Stimulated activated naive CD8-positive, alpha-beta T cell treated with anti-CD3 and anti-CD28 coated beads, Interleukin-15, Interleukin-2, amounts not matched to agents 100 U/mL and 50 U/mL, for 24 hours (primary cell): Measurements from ENCODE around the gene MUC12.
A peak's percentile ranks its signal among the peaks of the same experiment; 100 is the strongest.
"Not testable (repeated sequence)": the region's sequence is repeated elsewhere in the genome, so short reads cannot be mapped to it uniquely, and the experiment has no call there.

Source experiments
- ATAC-seq: fragments of 150-1000 bp; cut with Tn5 transposase; one replicate; pipeline ENCODE4 v1.10.0; 2021
- DNase-seq: peaks from one replicate; pipeline ENCODE4 v3.0.0; 2021

MUC12 gene

GRCh38 chr7:100969066-100969615 is at the start of gene MUC12:
Gene MUC12, plus strand, starts transcription at chr7:100969565. Its CDS starts 58 bp downstream, at chr7:100969623.
- ATAC-seq (no peak), DNase-seq (no peak)

- ATAC-seq, DNase-seq: not testable (repeated sequence)
These were observed 49.5 kb upstream of the MUC12 start for GRCh38 chr7:100919779-100920437.

GRCh38 chr7:100921039-100921438 is 48.3 kb upstream of the MUC12 start:
- ATAC-seq (no peak), DNase-seq (no peak)

- DNase-seq, ATAC-seq: not testable (repeated sequence)
These were observed 45.7 kb upstream of the MUC12 start for GRCh38 chr7:100923616-100924015.

- DNase-seq (no peak), ATAC-seq (no peak)
These were observed 39.6 kb upstream of the MUC12 start for GRCh38 chr7:100929808-100930174.

GRCh38 chr7:100933734-100934133 is 35.6 kb upstream of the MUC12 start:
- ATAC-seq = no peak

GRCh38 chr7:100935381-100935780 is 34.0 kb upstream of the MUC12 start:
- not testable (repeated sequence) for ATAC-seq, DNase-seq

More at GRCh38 chr7:100933734-100934133, 35.6 kb upstream of the MUC12 start:
- DNase-seq = no peak

- DNase-seq, ATAC-seq: not testable (repeated sequence)
These were observed 33.2 kb upstream of the MUC12 start for GRCh38 chr7:100936167-100936566.

- ATAC-seq = no peak
- no peak for DNase-seq
These were observed 27.2 kb upstream of the MUC12 start for GRCh38 chr7:100942045-100942774.

- DNase-seq = no peak
These were observed 25.7 kb upstream of the MUC12 start for GRCh38 chr7:100943693-100944092.

GRCh38 chr7:100944138-100944537 is 25.2 kb upstream of the MUC12 start:
- ATAC-seq (no peak), DNase-seq (no peak)

More at GRCh38 chr7:100943693-100944092, 25.7 kb upstream of the MUC12 start:
- ATAC-seq = no peak

- ATAC-seq (no peak), DNase-seq (no peak)
These were observed 23.3 kb upstream of the MUC12 start for GRCh38 chr7:100946111-100946510.

GRCh38 chr7:100946766-100947365 is 22.5 kb upstream of the MUC12 start:
- ATAC-seq = no peak

GRCh38 chr7:100947792-100948191 is 21.6 kb upstream of the MUC12 start:
- no peak for ATAC-seq

More at GRCh38 chr7:100946766-100947365, 22.5 kb upstream of the MUC12 start:
- no peak for DNase-seq

GRCh38 chr7:100949227-100949932 is 20.0 kb upstream of the MUC12 start, which contains the start of gene MUC3A:
Gene MUC3A, plus strand, starts transcription at chr7:100949534. Its CDS starts 91 bp downstream, at chr7:100949625.
- no peak for ATAC-seq
- DNase-seq = no peak

More at GRCh38 chr7:100947792-100948191, 21.6 kb upstream of the MUC12 start:
- no peak for DNase-seq

- DNase-seq (no peak), ATAC-seq (no peak)
These were observed 19.4 kb upstream of the MUC12 start for GRCh38 chr7:100949933-100950443.

- no peak for DNase-seq
- no peak for ATAC-seq
These were observed 18.2 kb upstream of the MUC12 start for GRCh38 chr7:100951172-100951571.

- ATAC-seq = no peak
- peak; percentile 15 for DNase-seq
These were observed 17.3 kb upstream of the MUC12 start for GRCh38 chr7:100951888-100952560.

- DNase-seq = no peak
- peak; percentile 34 for ATAC-seq
These were observed 16.7 kb upstream of the MUC12 start for GRCh38 chr7:100952641-100953040.

GRCh38 chr7:100957832-100958421 is 11.4 kb upstream of the MUC12 start:
- no peak for DNase-seq
- no peak for ATAC-seq

- no peak for DNase-seq
- ATAC-seq = no peak
These were observed 9.5 kb upstream of the MUC12 start for GRCh38 chr7:100959894-100960293.
